Peyer's patch (tissue), 4 donors: ENCODE results near the gene IL21R.

Experiments
- CTCF ChIP-seq, 6 experiments: fragments of 450-650 bp in 4 of 6; fragments of 200-600 bp in 2 of 6; sonication (generic) in 1 of 6; IDR thresholded peaks; one replicate each; pipeline ENCODE4 v1.5.1; 2017 to 2019; ENCODE audit warnings: antibody characterized with exemption in 6 of 6, mild to moderate bottlenecking in 3 of 6, moderate library complexity in 1 of 6
- POLR2A ChIP-seq, 2 donors: fragments of 450-650 bp; IDR thresholded peaks; one replicate each; pipeline ENCODE4 v1.5.1; 2017; ENCODE audit warnings: antibody characterized with exemption in 2 of 2, mild to moderate bottlenecking in 2 of 2, moderate library complexity in 2 of 2

GRCh38 chr16:27377666-27378485 lies 24.1 kb upstream of the IL21R start:
- TF ChIP-seq POLR2A (IDR thresholded peaks at IDR 0.05) (no peak), CTCF (IDR thresholded peaks at IDR 0.05) (no peak)
